Measurements from ENCODE around the gene PPP4C.
"Not testable (repeated sequence)": the region's sequence is repeated elsewhere in the genome, so short reads cannot be mapped to it uniquely, and the experiment has no call there.

PPP4C gene

GRCh38 chr16:30075503-30076275, at the start of gene PPP4C:
Gene PPP4C, plus strand, starts transcription at chr16:30075994. Its CDS starts 384 bp downstream, at chr16:30076378.
- DNase-seq (ENCODE audit: low spot score) = peak; percentile 94

- DNase-seq (ENCODE audit: low spot score) = no peak
These were observed 49.3 kb upstream of the PPP4C start for GRCh38 chr16:30026449-30026848.

- no peak for DNase-seq (ENCODE audit: low spot score)
These were observed 48.0 kb upstream of the PPP4C start for GRCh38 chr16:30027588-30028437.

- DNase-seq (ENCODE audit: low spot score) = no peak
These were observed 47.2 kb upstream of the PPP4C start for GRCh38 chr16:30028438-30029076.

GRCh38 chr16:30030011-30030685, 45.6 kb upstream of the PPP4C start:
- no peak for DNase-seq (ENCODE audit: low spot score)

- DNase-seq (ENCODE audit: low spot score) = peak; percentile 46
These were observed 44.9 kb upstream of the PPP4C start, which contains the start of gene TLCD3B for GRCh38 chr16:30030841-30031413. Gene TLCD3B, minus strand, starts transcription at chr16:30031271. Its CDS starts 744 bp downstream, at chr16:30030527.

- no peak for DNase-seq (ENCODE audit: low spot score)
These were observed 44.3 kb upstream of the PPP4C start for GRCh38 chr16:30031477-30031918.

- DNase-seq (ENCODE audit: low spot score) = peak; percentile 79
These were observed 43.5 kb upstream of the PPP4C start for GRCh38 chr16:30032083-30032819.

GRCh38 chr16:30033270-30033669, 42.5 kb upstream of the PPP4C start:
- no peak for DNase-seq (ENCODE audit: low spot score)

- no peak for DNase-seq (ENCODE audit: low spot score)
These were observed 35.6 kb upstream of the PPP4C start for GRCh38 chr16:30040221-30040620.

GRCh38 chr16:30040690-30041089, 35.1 kb upstream of the PPP4C start:
- not testable (repeated sequence) for DNase-seq (ENCODE audit: low spot score)

- DNase-seq (ENCODE audit: low spot score) = no peak
These were observed 34.0 kb upstream of the PPP4C start for GRCh38 chr16:30041841-30042240.

- no peak for DNase-seq (ENCODE audit: low spot score)
These were observed 29.6 kb upstream of the PPP4C start for GRCh38 chr16:30046178-30046577.

GRCh38 chr16:30046588-30046987, 29.2 kb upstream of the PPP4C start:
- DNase-seq (ENCODE audit: low spot score) = no peak

GRCh38 chr16:30049871-30050270, 25.9 kb upstream of the PPP4C start:
- DNase-seq (ENCODE audit: low spot score) = peak; percentile 83

- DNase-seq (ENCODE audit: low spot score) = no peak
These were observed 24.3 kb upstream of the PPP4C start for GRCh38 chr16:30051518-30051917.

GRCh38 chr16:30052671-30053372, 23.0 kb upstream of the PPP4C start:
- peak; percentile 84 for DNase-seq (ENCODE audit: low spot score)

- DNase-seq (ENCODE audit: low spot score) = no peak
These were observed 22.3 kb upstream of the PPP4C start for GRCh38 chr16:30053376-30054015.

GRCh38 chr16:30054451-30054850, 21.3 kb upstream of the PPP4C start:
- DNase-seq (ENCODE audit: low spot score) = no peak

Data from Ammon's horn (tissue), 1 donor.